ENCODE results near the gene PYCARD.
"Not testable (repeated sequence)": the region's sequence is repeated elsewhere in the genome, so short reads cannot be mapped to it uniquely, and the experiment has no call there.

Gene PYCARD

GRCh38 chr16:31213877-31214707, 11.5 kb upstream of the PYCARD start, which contains the start of gene TRIM72:
Gene TRIM72, plus strand, starts transcription at chr16:31214119. Its CDS starts 620 bp downstream, at chr16:31214739.
- Histone ChIP-seq H3K4me3 (ENCODE audit: low read length) (peak within 1 kb of the TSS; percentile 66), H3K4me1 (ENCODE audit: insufficient read depth, low read length) (peaks cover 9% of the 10 kb centered on the region; the same call in 1 of the 2 replicates), H3K9ac (ENCODE audit: low read depth, low read length) (peak within 1 kb of the TSS; percentile 65; the same call in 1 of the 2 replicates), H3K9me3 (ENCODE audit: insufficient read depth, low read depth, low read length) (no peaks in the 10 kb centered on the region), H3K27ac (ENCODE audit: low read length) (no peak within 1 kb of the TSS), H3K36me3 (ENCODE audit: insufficient read depth, low read depth, low read length) (no peaks in the 10 kb centered on the region), H3K27me3 (ENCODE audit: insufficient read depth, low read length) (peaks cover 65% of the 10 kb centered on the region)

- no peak overlapping the region for H3K9ac ChIP-seq (ENCODE audit: low read depth, low read length)
- no peak overlapping the region for H3K4me3 ChIP-seq (ENCODE audit: low read length)
- no peaks in the 10 kb centered on the region for H3K9me3 ChIP-seq (ENCODE audit: insufficient read depth, low read depth, low read length)
- H3K27ac ChIP-seq (ENCODE audit: low read length): no peak overlapping the region
- H3K4me1 ChIP-seq (ENCODE audit: insufficient read depth, low read length): peaks cover 9% of the 10 kb centered on the region; the same call in 1 of the 2 replicates
- H3K27me3 ChIP-seq (ENCODE audit: insufficient read depth, low read length): peaks cover 58% of the 10 kb centered on the region
- H3K36me3 ChIP-seq (ENCODE audit: insufficient read depth, low read depth, low read length): no peaks in the 10 kb centered on the region
Observed at GRCh38 chr16:31213342-31213741, 10.8 kb upstream of the PYCARD start.

- no peak overlapping the region for H3K9ac ChIP-seq (ENCODE audit: low read depth, low read length)
- no peak overlapping the region for H3K27ac ChIP-seq (ENCODE audit: low read length)
- H3K9me3 ChIP-seq (ENCODE audit: insufficient read depth, low read depth, low read length): no peaks in the 10 kb centered on the region
- no peak overlapping the region for H3K4me3 ChIP-seq (ENCODE audit: low read length)
- H3K36me3 ChIP-seq (ENCODE audit: insufficient read depth, low read depth, low read length): no peaks in the 10 kb centered on the region
- H3K4me1 ChIP-seq (ENCODE audit: insufficient read depth, low read length): no peaks in the 10 kb centered on the region
- H3K27me3 ChIP-seq (ENCODE audit: insufficient read depth, low read length): peaks cover 37% of the 10 kb centered on the region
Observed at GRCh38 chr16:31206776-31207175, 4.2 kb upstream of the PYCARD start.

DNA sequence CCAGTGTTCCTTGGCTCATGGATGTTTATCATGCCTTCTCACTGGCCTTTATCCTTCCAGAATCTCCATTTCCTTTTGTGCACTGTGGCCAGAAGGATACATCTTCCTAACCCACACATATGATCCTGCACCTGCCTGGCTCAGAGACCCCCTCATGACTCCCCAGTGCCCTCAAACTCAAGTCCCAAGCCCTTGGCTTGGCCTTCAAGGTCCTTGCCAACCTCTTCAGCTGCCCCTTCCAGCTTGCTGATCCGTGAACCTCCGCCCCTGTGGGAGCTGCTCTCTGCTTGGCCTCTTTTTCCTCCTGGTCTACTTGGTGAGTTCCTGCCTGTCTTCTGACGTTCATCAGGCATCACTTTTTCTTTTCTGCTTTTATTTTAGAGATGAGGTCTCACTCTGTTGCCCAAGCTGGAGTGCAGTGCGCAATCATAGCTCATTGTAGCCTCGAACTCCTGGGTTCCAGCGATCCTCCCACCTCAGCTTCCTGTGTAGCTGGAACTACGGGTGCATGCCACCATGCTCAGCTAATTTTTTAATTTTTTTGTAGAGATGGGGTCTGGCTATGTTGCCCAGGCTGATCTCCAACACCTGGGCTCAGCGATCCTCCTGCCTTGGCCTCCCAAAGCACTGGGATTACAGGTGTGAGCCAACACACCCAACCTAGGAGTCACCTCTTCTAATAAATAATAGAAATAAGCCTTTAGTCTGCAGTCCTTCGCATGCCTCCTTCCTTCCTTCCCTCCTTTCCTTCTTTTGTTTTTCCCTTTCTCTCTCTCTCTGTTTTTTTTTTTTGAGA, 2.5 kb upstream of the PYCARD start:
- H3K36me3 ChIP-seq (ENCODE audit: insufficient read depth, low read depth, low read length): no peaks in the 10 kb centered on the region
- peaks cover 40% of the 10 kb centered on the region for H3K27me3 ChIP-seq (ENCODE audit: insufficient read depth, low read length)
- no peak overlapping the region for H3K9ac ChIP-seq (ENCODE audit: low read depth, low read length)
- no peak overlapping the region for H3K4me3 ChIP-seq (ENCODE audit: low read length)
- H3K27ac ChIP-seq (ENCODE audit: low read length): no peak overlapping the region
- no peaks in the 10 kb centered on the region for H3K4me1 ChIP-seq (ENCODE audit: insufficient read depth, low read length)
- H3K9me3 ChIP-seq (ENCODE audit: insufficient read depth, low read depth, low read length): no peaks in the 10 kb centered on the region

- Histone ChIP-seq H3K4me1 (ENCODE audit: insufficient read depth, low read length) (no peaks in the 10 kb centered on the region), H3K9ac (ENCODE audit: low read depth, low read length) (peak overlapping the region; percentile 79; the same call in 1 of the 2 replicates), H3K36me3 (ENCODE audit: insufficient read depth, low read depth, low read length) (peaks cover 15% of the 10 kb centered on the region; the same call in 1 of the 2 replicates), H3K27me3 (ENCODE audit: insufficient read depth, low read length) (peaks cover 37% of the 10 kb centered on the region), H3K9me3 (ENCODE audit: insufficient read depth, low read depth, low read length) (no peaks in the 10 kb centered on the region), H3K4me3 (ENCODE audit: low read length) (peak overlapping the region; percentile 78), H3K27ac (ENCODE audit: low read length) (no peak overlapping the region)
Observed at GRCh38 chr16:31201582-31202413, 762 bp downstream of the PYCARD start.

DNA sequence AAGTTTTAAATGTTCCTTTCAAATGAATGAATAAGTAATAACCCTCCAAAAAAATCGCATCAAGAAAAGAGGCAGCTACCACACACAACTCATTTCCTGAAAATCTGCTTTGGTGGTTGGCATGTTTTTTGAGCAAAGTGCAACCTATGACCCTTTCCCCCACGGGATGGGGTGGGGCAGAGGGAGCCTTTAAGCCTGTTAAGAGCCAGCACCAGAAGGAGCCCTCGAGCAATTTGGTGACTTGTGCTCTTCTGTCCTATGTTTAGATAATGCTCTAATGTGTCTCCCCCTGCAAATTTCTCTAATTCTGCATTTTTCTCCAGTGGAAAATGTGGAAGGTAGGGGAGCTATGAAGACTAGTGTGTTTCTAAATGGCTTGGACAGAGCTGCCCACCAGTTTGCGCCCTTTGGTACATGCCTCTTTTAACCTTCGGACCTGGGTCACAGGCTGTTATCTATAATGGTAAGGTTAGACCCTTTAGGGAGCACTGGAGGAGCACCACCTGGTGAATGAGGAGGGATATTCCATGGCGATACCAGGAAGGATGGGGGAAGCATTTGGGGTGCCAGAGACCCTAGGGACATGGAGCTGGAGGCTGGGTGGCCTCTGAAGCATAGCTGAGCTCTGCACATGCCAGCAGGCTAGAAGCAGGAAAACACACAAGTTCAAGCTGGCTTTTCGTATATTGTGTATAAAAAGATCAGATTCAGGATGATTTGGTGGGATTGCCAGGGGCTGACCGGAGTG, 1.6 kb downstream of the PYCARD start:
- peaks cover 34% of the 10 kb centered on the region for H3K27me3 ChIP-seq (ENCODE audit: insufficient read depth, low read length)
- no peaks in the 10 kb centered on the region for H3K4me1 ChIP-seq (ENCODE audit: insufficient read depth, low read length)
- H3K9me3 ChIP-seq (ENCODE audit: insufficient read depth, low read depth, low read length): no peaks in the 10 kb centered on the region
- no peak overlapping the region for H3K27ac ChIP-seq (ENCODE audit: low read length)
- peak overlapping the region; percentile 78; the same call in 1 of the 2 replicates for H3K4me3 ChIP-seq (ENCODE audit: low read length)
- H3K36me3 ChIP-seq (ENCODE audit: insufficient read depth, low read depth, low read length): peaks cover 23% of the 10 kb centered on the region
- H3K9ac ChIP-seq (ENCODE audit: low read depth, low read length): peak overlapping the region; percentile 79; the same call in 1 of the 2 replicates

DNA sequence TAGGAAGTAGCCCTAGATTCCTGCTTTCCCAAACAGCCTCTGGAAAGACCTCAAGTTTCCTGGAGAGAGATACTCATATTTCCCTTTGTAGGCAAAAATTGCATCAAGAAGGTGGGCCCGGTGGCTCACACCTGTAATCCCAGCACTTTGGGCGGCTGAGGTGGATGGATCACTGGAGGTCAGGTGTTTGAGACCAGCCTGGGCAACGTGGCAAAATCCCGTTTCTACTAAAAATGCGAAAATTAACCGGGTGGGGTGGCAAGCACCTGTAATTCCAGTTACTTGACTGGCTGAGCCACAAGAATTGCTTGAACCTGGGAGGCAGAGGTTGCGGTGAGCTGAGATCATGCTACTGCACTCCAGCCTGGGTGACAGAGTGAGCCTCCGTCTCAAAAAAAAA, 2.4 kb downstream of the PYCARD start:
- not testable (repeated sequence) for H3K9ac ChIP-seq (ENCODE audit: low read depth, low read length); H3K27ac ChIP-seq (ENCODE audit: low read length); H3K9me3 ChIP-seq (ENCODE audit: insufficient read depth, low read depth, low read length); H3K4me1 ChIP-seq (ENCODE audit: insufficient read depth, low read length); H3K4me3 ChIP-seq (ENCODE audit: low read length)
- Histone ChIP-seq H3K27me3 (ENCODE audit: insufficient read depth, low read length) (peaks cover 34% of the 10 kb centered on the region), H3K36me3 (ENCODE audit: insufficient read depth, low read depth, low read length) (peaks cover 31% of the 10 kb centered on the region)

DNA sequence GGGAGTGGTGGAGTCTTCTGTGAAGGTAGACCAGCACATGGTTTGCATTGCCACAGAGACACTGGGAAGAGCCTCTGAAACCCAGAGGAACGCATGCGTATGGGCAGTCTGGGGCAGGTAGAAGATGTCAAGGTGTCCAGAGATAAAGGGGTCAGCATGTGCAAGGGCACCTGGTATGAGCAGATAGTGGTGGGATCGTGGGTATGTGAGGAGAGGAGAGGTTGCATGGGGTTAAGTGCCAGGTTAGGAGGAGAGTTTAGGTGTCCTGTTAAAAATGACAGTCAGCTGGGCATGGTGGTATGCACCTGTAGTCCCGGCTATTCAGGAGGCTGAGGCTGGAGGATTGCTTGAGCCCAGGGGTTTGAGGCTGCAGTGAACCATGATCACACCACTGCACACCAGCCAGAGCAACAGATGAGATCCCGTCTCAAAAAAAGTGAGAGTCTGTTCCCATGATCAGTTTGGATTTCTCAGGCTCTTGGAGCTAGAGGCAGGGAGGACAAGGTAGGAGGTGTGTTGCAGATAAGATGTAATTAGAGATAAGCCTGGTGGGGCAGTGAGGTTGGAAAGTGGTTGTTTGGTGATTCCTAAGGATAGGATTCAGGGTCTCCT, 3.0 kb downstream of the PYCARD start:
- H3K27ac ChIP-seq (ENCODE audit: low read length): no peak overlapping the region

GRCh38 chr16:31198207-31198882, 4.2 kb downstream of the PYCARD start:
- peaks cover 49% of the 10 kb centered on the region for H3K36me3 ChIP-seq (ENCODE audit: insufficient read depth, low read depth, low read length)
- no peaks in the 10 kb centered on the region for H3K4me1 ChIP-seq (ENCODE audit: insufficient read depth, low read length)
- no peak overlapping the region for H3K9ac ChIP-seq (ENCODE audit: low read depth, low read length)
- H3K27ac ChIP-seq (ENCODE audit: low read length): no peak overlapping the region
- peaks cover 21% of the 10 kb centered on the region for H3K27me3 ChIP-seq (ENCODE audit: insufficient read depth, low read length)
- no peaks in the 10 kb centered on the region for H3K9me3 ChIP-seq (ENCODE audit: insufficient read depth, low read depth, low read length)
- H3K4me3 ChIP-seq (ENCODE audit: low read length): no peak overlapping the region

More for the DNA sequence above, 3.0 kb downstream of the PYCARD start:
- Histone ChIP-seq H3K27me3 (ENCODE audit: insufficient read depth, low read length) (peaks cover 30% of the 10 kb centered on the region), H3K4me3 (ENCODE audit: low read length) (no peak overlapping the region), H3K4me1 (ENCODE audit: insufficient read depth, low read length) (no peaks in the 10 kb centered on the region), H3K9me3 (ENCODE audit: insufficient read depth, low read depth, low read length) (no peaks in the 10 kb centered on the region), H3K36me3 (ENCODE audit: insufficient read depth, low read depth, low read length) (peaks cover 37% of the 10 kb centered on the region), H3K9ac (ENCODE audit: low read depth, low read length) (no peak overlapping the region)

Measured in iPS-20b (cell line).